A673 (cell line): ENCODE results near the gene ORM2.

Source experiments
- CTCF ChIP-seq: fragments of 300-800, 200-600 bp; sonication (generic); conservative IDR thresholded peaks from 2 replicates; pipeline ENCODE4 v1.5.1; 2017; ENCODE audit warnings: low read depth, mild to moderate bottlenecking, antibody characterized with exemption, low read length, moderate library complexity, mixed read lengths
- EZH2 ChIP-seq: fragments of 200-600 bp; sonication (generic); IDR thresholded peaks from 2 replicates; pipeline ENCODE4 v1.6.1; 2017; ENCODE audit warnings: borderline replicate concordance, low read depth, mild to moderate bottlenecking, mixed read lengths, antibody characterized with exemption, low read length; ENCODE audit not compliant: poor library complexity, severe bottlenecking

- TF ChIP-seq CTCF, result no peak
- TF ChIP-seq EZH2, result no peak
These were observed 11.6 kb downstream of the ORM2 start for GRCh38 chr9:114341152-114341830.
